Pancreas (tissue), 10 donors: ENCODE measurements around the gene NUP214. TPM values are rescaled to one million over a fixed set of nuclear protein-coding genes. Genes with fewer than 3 reads are reported as not detected.

Experiments
- ATAC-seq, 4 donors: fragments of 200-7000 bp; cut with Tn5 transposase; one replicate each; pipeline versions ENCODE4 v1.8.0 to v1.9.1; 2020; ENCODE audit warnings: mild to moderate bottlenecking in 4 of 4, moderate library complexity in 4 of 4
- DNase-seq, 6 donors: peaks; one replicate each; pipeline ENCODE4 v3.0.0-alpha.2; 2020
- FAIRE-seq: peaks from 2 replicates; lab custom pipeline; 2012; peaks lifted over from hg19 to GRCh38; lab: Jason Lieb, UNC
- H3K27ac ChIP-seq, 4 donors: fragments of 200-600 bp; sonication (generic); 1 replicate in 3 of 4; 2 replicates in 1 of 4; pipeline versions ENCODE4 v1.5.0 to v1.8.0; 2020
- H3K27me3 ChIP-seq, 4 donors: fragments of 200-600 bp; one replicate each; pipeline ENCODE4 v1.8.0; 2021
- H3K36me3 ChIP-seq, 3 donors: fragments of 200-600 bp; sonication (generic) in 1 of 3; one replicate each; pipeline versions ENCODE4 v1.5.0 to v1.8.0; 2020 to 2021
- H3K4me1 ChIP-seq, 3 donors: fragments of 200-600 bp; one replicate each; pipeline ENCODE4 v1.8.0; 2021
- H3K4me3 ChIP-seq, 4 donors: fragments of 200-600 bp; sonication (generic) in 2 of 4; one replicate each; pipeline versions ENCODE4 v1.5.0 to v1.8.0; 2020 to 2021
- H3K9me3 ChIP-seq, 4 donors: fragments of 200-600 bp; one replicate each; pipeline ENCODE4 v1.8.0; 2021
- WGBS, 2 donors: extraction: QIAGEN DNeasy Blood & Tissue Kit; methylation state at CpG; one replicate each; pipeline ENCODE4 v1.1.7; 2013; 5-methylcytosine and 5-hydroxymethylcytosine counted together
- intact Hi-C, 3 donors: fragments of 100-400 bp; cut with DNase I; formaldehyde crosslinking; loops; one replicate each; pipeline versions ENCODE4 v1.11.1 to v1.14.2; 2022
- polyA plus RNA-seq, 2 donors: library from polyadenylated mRNA; stranded (reverse); fragments of 200-250 nt; gene quantifications; one replicate each; pipeline ENCODE4 v1.2.3, GENCODE V29; 2013
- total RNA-seq, 6 donors: library from RNA; stranded (reverse); fragmentation: NEBNext Ultra II Directional in 4 of 6; extraction: Animal tissue kit (Norgen Biotek cat#: 25700) in 4 of 6; gene quantifications; one replicate each; pipeline versions ENCODE4 v1.2.1 to v1.2.4, GENCODE V29; 2021 to 2023
- TF ChIP-seq, protein P1 (sequence below), 4 donors: fragments of 200-600 bp; sonication (generic) in 3 of 4; IDR thresholded peaks; one replicate each; pipeline versions ENCODE4 v1.5.0 to v1.8.0; 2021; ENCODE audit warnings: antibody characterized with exemption in 4 of 4
- donor health status: healthy with polysubstance abuse.
- donor health status: DM: no; HTN: no; CAD: no; lungs with moderate emphysema.
- donor health status: DM: no; HTN: no; CAD: no.
- donor health status: control.
- donor health status: control.
- donor health status: Bipolar disorder and iron deficiency.
- donor health status: DM: yes; HTN: yes; CAD: no.
- donor health status: DM: no; HTN: no; CAD: no.
- donor health status: DM: no; HTN: no; CAD: no.
- donor health status: DM: yes; HTN: yes; CAD: no.

NUP214 gene
- total and polyA plus RNA-seq, 8 donors, result 24.3 to 38.3 (median 27.8) TPM

DNA sequence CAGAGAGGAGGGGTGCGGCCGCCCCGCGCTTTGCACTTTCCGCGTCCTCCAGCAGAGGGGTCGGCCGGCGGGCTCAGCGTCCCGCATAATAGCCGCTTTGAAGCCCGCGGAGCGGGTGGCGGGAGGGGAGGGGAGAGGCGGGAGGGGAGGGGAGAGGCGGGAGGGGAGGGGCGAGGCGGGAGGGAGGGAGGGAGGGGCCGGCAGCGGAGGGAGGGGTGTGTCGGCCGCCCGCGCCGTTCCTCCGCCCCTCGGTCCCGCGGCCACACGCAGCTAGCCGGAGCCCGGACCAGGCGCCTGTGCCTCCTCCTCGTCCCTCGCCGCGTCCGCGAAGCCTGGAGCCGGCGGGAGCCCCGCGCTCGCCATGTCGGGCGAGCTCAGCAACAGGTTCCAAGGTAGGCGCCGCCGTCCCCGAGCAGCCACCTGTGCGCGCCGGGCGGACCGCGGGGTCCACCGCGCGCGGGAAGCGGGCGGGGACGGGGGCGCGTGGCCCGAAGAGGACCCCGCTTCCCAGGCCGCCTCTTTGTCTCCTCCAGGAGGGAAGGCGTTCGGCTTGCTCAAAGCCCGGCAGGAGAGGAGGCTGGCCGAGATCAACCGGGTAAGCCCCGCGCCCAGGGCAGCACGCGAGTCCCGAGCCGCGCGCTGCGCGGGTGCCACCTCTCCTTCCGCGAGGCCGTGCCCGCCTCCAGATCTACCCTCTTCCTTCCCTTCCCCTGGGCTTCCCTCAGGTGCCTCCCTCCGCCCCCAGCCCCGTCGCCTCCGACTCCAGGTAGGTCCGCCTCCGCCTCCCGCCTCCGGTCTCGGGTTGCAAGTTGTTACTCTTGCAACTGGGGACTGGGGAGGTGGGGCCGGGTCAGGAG lies 28.9 kb upstream of the NUP214 start, which contains the start of gene AIF1L:
TSS of gene AIF1L (plus strand) at position 263 of the 857 bp plus-strand sequence. CDS start at position 362, 99 bp downstream.
- DNase-seq (peak in 5 of 6 donors; percentile 36 to 74 (median 40)), FAIRE-seq (no peak), ATAC-seq (peak; percentile 48 to 77 (median 65))
- peak within 1 kb of the TSS; percentile 34 to 73 (median 48) for H3K4me3 ChIP-seq
- intact Hi-C loops, result no loop called here
- TF ChIP-seq, protein P1, sequence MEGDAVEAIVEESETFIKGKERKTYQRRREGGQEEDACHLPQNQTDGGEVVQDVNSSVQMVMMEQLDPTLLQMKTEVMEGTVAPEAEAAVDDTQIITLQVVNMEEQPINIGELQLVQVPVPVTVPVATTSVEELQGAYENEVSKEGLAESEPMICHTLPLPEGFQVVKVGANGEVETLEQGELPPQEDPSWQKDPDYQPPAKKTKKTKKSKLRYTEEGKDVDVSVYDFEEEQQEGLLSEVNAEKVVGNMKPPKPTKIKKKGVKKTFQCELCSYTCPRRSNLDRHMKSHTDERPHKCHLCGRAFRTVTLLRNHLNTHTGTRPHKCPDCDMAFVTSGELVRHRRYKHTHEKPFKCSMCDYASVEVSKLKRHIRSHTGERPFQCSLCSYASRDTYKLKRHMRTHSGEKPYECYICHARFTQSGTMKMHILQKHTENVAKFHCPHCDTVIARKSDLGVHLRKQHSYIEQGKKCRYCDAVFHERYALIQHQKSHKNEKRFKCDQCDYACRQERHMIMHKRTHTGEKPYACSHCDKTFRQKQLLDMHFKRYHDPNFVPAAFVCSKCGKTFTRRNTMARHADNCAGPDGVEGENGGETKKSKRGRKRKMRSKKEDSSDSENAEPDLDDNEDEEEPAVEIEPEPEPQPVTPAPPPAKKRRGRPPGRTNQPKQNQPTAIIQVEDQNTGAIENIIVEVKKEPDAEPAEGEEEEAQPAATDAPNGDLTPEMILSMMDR (IDR thresholded peaks at IDR 0.05), result no peak
- no peaks in the 10 kb centered on the region for H3K9me3 ChIP-seq
- no peak within 1 kb of the TSS for H3K27ac ChIP-seq
- no peaks in the 10 kb centered on the region for H3K4me1 ChIP-seq
- H3K27me3 ChIP-seq, result no peaks in the 10 kb centered on the region
- 0 to 1% methylated on average over 41 to 94 of the region's 99 CpGs for WGBS, 2 donors
- no peaks in the 10 kb centered on the region for H3K36me3 ChIP-seq

DNA sequence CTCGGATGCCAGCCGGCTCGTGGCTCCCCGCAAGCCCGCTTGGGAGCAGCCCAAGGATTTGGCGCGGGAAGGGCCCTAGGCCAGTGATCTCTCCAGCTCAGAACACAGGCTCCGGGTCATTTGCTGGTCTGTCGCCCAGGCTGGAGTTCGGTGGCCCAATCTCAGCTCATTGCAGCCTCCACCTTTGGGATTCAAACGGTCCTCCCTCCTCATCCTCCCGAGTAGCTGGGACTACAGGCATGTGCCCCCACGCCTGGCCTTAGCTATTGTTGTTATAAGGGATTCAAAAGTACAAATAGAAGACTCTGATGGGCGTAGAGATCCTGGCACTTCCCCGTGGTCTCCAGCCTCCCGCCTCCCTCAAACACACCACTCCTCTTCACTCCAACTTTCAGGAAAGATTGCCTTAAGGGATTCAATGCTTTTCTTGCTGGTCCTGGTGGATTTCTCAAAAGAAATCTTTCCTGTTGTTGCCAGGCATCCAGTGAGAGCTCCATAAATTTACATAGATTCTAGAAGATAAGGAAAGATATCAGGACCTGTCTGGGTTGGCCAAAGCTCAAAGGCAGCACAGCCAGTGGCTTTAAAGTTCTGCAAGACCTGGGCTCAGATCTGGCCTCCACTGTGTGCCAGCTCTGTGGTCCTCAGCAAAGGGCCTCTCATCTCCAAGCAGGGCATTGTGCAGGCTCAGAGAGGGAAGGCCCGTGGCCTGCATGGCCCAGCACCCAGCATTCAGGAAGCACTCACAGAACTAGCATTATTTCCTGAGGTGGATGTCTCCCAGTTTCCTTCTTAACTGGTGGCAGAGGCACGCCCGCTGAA lies 28.0 kb upstream of the NUP214 start:
- DNase-seq (no peak), ATAC-seq (no peak), FAIRE-seq (no peak)
- no peaks in the 10 kb centered on the region for H3K36me3 ChIP-seq
- no peak overlapping the region for H3K27ac ChIP-seq
- H3K4me1 ChIP-seq, result no peaks in the 10 kb centered on the region
- H3K27me3 ChIP-seq, result no peaks in the 10 kb centered on the region
- intact Hi-C loops, result no loop called here
- 38 to 39% methylated on average over 19 of the region's 19 CpGs for WGBS, 2 donors
- TF ChIP-seq, protein P1 (IDR thresholded peaks at IDR 0.05), result no peak
- H3K4me3 ChIP-seq, result peak overlapping the region in 3 of 4 donors; percentile 44 to 73 (median 51)
- H3K9me3 ChIP-seq, result no peaks in the 10 kb centered on the region

DNA sequence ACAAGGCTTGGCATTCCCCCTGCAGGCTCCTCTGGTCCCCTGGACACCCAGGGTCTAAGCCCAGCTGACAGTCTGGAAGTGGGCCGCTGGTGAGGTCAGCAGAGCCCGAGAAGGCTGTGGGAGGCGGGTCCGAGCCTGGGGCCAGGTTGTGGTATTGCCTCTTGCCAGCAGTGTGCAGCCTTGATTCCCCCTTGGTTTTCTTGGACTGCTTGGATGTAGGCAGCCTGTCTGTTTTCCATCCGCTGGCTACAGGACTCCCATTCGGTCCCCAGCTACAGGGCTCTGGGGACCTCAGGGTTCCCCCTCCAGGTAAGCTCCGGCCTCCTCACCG lies 27.5 kb upstream of the NUP214 start:
- TF ChIP-seq, protein P1 (IDR thresholded peaks at IDR 0.05), result no peak
- no peak overlapping the region for H3K4me3 ChIP-seq
- DNase-seq (no peak), FAIRE-seq (no peak), ATAC-seq (no peak)
- H3K9me3 ChIP-seq, result no peaks in the 10 kb centered on the region
- no peaks in the 10 kb centered on the region for H3K4me1 ChIP-seq
- intact Hi-C loops, result no loop called here
- no peak overlapping the region for H3K27ac ChIP-seq
- 84 to 87% methylated on average over 8 of the region's 8 CpGs for WGBS, 2 donors
- no peaks in the 10 kb centered on the region for H3K27me3 ChIP-seq
- no peaks in the 10 kb centered on the region for H3K36me3 ChIP-seq

DNA sequence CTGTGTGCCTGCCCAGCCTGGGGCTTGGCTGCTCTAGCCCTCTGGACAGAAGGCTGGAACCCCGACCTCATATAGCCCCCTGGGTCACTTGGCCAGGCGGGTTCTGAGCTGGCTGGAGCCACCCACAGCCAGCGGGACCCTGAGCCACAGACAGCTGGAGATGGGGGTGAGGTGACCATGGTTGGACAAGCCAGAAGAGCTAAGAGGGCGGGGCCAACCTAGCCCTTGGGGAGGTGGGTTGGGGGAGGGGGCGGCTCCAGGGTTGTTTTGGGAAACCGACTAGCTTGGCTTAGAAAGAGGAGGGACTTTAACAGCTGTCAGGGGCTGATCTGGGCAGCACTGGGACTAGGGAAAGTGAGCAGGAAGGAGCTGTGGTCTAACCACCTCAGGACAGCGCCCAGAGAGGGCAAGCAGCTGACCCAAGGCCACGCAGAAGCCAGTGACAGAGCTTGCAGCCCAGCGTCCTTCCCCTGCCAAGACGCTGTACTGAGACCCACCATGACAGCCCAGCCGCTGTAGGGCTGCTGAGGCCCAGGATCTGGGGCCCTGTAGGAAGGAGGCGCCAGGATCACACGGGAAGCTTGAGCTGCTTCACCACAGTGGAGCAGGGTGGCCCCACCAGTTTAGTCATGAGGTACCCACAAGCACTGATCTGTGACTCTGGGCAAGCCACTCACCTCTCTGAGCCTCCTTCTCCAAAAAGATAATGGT lies 26.8 kb upstream of the NUP214 start:
- no peaks in the 10 kb centered on the region for H3K27me3 ChIP-seq
- ATAC-seq (no peak), FAIRE-seq (no peak), DNase-seq (no peak)
- TF ChIP-seq, protein P1 (IDR thresholded peaks at IDR 0.05), result no peak
- WGBS, 2 donors, result 86 to 90% methylated on average over 13 of the region's 13 CpGs
- no peaks in the 10 kb centered on the region for H3K4me1 ChIP-seq
- H3K36me3 ChIP-seq, result no peaks in the 10 kb centered on the region
- no peak overlapping the region for H3K4me3 ChIP-seq
- H3K9me3 ChIP-seq, result no peaks in the 10 kb centered on the region
- intact Hi-C loops, result no loop called here
- H3K27ac ChIP-seq, result no peak overlapping the region
